Daoy (cell line): Measurements from ENCODE around the gene NAAA. TPM values are rescaled to one million over a fixed set of nuclear protein-coding genes. Genes with fewer than 3 reads are reported as not detected.
"Not testable (repeated sequence)": the region's sequence is repeated elsewhere in the genome, so short reads cannot be mapped to it uniquely, and the experiment has no call there.

Source experiments
- DNase-seq: peaks from one replicate; pipeline ENCODE4 v3.0.0-alpha.2; 2015; ENCODE audit warnings: low read depth
- total RNA-seq: library from RNA; depleted of rRNA; stranded (reverse); fragments of >200 nt; shearing (Covaris generic); gene quantifications from 2 replicates; pipeline ENCODE4 v1.2.3, GENCODE V29; 2014

NAAA gene
- total RNA-seq, 1 experiment from 2014 or later, result 3.3 TPM

- DNase-seq, result no peak
Measured at GRCh38 chr4:75919920-75920319, 20.9 kb downstream of the NAAA start.

GRCh38 chr4:75916091-75916661, 24.6 kb downstream of the NAAA start:
- DNase-seq, result peak; percentile 14

- DNase-seq, result no peak
Measured at GRCh38 chr4:75912968-75913367, 27.8 kb downstream of the NAAA start.

GRCh38 chr4:75910831-75911230, 30.0 kb downstream of the NAAA start:
- DNase-seq, result not testable (repeated sequence)

- no peak for DNase-seq
Measured at GRCh38 chr4:75909405-75909804, 31.4 kb downstream of the NAAA start.

GRCh38 chr4:75908555-75908954, 32.3 kb downstream of the NAAA start:
- DNase-seq, result no peak

- no peak for DNase-seq
Measured at GRCh38 chr4:75907966-75908365, 32.8 kb downstream of the NAAA start.

GRCh38 chr4:75904076-75904475, 36.7 kb downstream of the NAAA start:
- no peak for DNase-seq

- no peak for DNase-seq
Measured at GRCh38 chr4:75902352-75902751, 38.5 kb downstream of the NAAA start, which contains the start of gene PPEF2. Gene PPEF2, minus strand, starts transcription at chr4:75902452. Its CDS starts 6,127 bp downstream, at chr4:75896325.

- no peak for DNase-seq
Measured at GRCh38 chr4:75898536-75898935, 42.3 kb downstream of the NAAA start.

GRCh38 chr4:75895744-75896314, 45.0 kb downstream of the NAAA start:
- DNase-seq, result peak; percentile 5

- no peak for DNase-seq
Measured at GRCh38 chr4:75892508-75892907, 48.3 kb downstream of the NAAA start.

GRCh38 chr4:75891611-75892010, 49.2 kb downstream of the NAAA start:
- DNase-seq, result no peak

- DNase-seq, result no peak
Measured at GRCh38 chr4:75889537-75890199, 51.1 kb downstream of the NAAA start.

- no peak for DNase-seq
Measured at GRCh38 chr4:75886104-75886503, 54.7 kb downstream of the NAAA start.

- DNase-seq, result no peak
Measured at GRCh38 chr4:75881476-75881875, 59.3 kb downstream of the NAAA start.

- no peak for DNase-seq
Measured at GRCh38 chr4:75880278-75880677, 60.5 kb downstream of the NAAA start.

- no peak for DNase-seq
Measured at GRCh38 chr4:75878246-75878756, 62.5 kb downstream of the NAAA start.

GRCh38 chr4:75876218-75876617, 64.6 kb downstream of the NAAA start:
- no peak for DNase-seq

GRCh38 chr4:75869100-75869499, 71.7 kb downstream of the NAAA start:
- no peak for DNase-seq

- DNase-seq, result no peak
Measured at GRCh38 chr4:75867130-75867529, 73.7 kb downstream of the NAAA start.
